ENCODE results near the gene BTN3A1.

Gene BTN3A1

GRCh38 chr6:26379740-26380139 lies 22.3 kb upstream of the BTN3A1 start:
- DNase-seq: no peak

- DNase-seq: no peak
Observed at GRCh38 chr6:26380256-26380655, 21.8 kb upstream of the BTN3A1 start.

GRCh38 chr6:26382121-26382520 lies 20.0 kb upstream of the BTN3A1 start:
- no peak for DNase-seq

- peak; percentile 20 for DNase-seq
Observed at GRCh38 chr6:26383624-26384417, 18.3 kb upstream of the BTN3A1 start.

GRCh38 chr6:26385734-26386125 lies 16.3 kb upstream of the BTN3A1 start:
- no peak for DNase-seq

- no peak for DNase-seq
Observed at GRCh38 chr6:26387565-26387964, 14.5 kb upstream of the BTN3A1 start.

GRCh38 chr6:26388014-26388413 lies 14.1 kb upstream of the BTN3A1 start:
- no peak for DNase-seq

GRCh38 chr6:26388441-26388840 lies 13.6 kb upstream of the BTN3A1 start:
- no peak for DNase-seq

- DNase-seq: no peak
Observed at GRCh38 chr6:26389349-26389894, 12.7 kb upstream of the BTN3A1 start.

GRCh38 chr6:26390531-26390930 lies 11.5 kb upstream of the BTN3A1 start:
- no peak for DNase-seq

GRCh38 chr6:26392932-26393636 lies 9.0 kb upstream of the BTN3A1 start:
- DNase-seq: no peak

GRCh38 chr6:26394289-26394688 lies 7.8 kb upstream of the BTN3A1 start:
- no peak for DNase-seq

GRCh38 chr6:26398555-26398954 lies 3.5 kb upstream of the BTN3A1 start:
- no peak for DNase-seq

- no peak for DNase-seq
Observed at GRCh38 chr6:26400626-26401025, 1.4 kb upstream of the BTN3A1 start.

GRCh38 chr6:26401389-26401986 lies 587 bp upstream of the BTN3A1 start:
- no peak for DNase-seq

GRCh38 chr6:26403893-26404292 lies 1.8 kb downstream of the BTN3A1 start:
- DNase-seq: no peak

GRCh38 chr6:26404546-26404945 lies 2.5 kb downstream of the BTN3A1 start:
- no peak for DNase-seq

- DNase-seq: no peak
Observed at GRCh38 chr6:26408828-26409730, 7.0 kb downstream of the BTN3A1 start.

- no peak for DNase-seq
Observed at GRCh38 chr6:26411751-26412150, 9.7 kb downstream of the BTN3A1 start.

GRCh38 chr6:26412228-26412627 lies 10.2 kb downstream of the BTN3A1 start:
- no peak for DNase-seq

GRCh38 chr6:26412954-26413353 lies 10.9 kb downstream of the BTN3A1 start:
- no peak for DNase-seq

- DNase-seq: no peak
Observed at GRCh38 chr6:26414281-26414680, 12.2 kb downstream of the BTN3A1 start.

All from activated naive CD4-positive, alpha-beta T cell treated with anti-CD3 and anti-CD28 coated beads, Interleukin-2, amount 50 U/mL, for 16 hours (primary cell).